Stimulated activated CD4-positive, alpha-beta T cell treated with anti-CD3 and anti-CD28 coated beads, Interleukin-2, amount 100 ng/mL, for 24 hours (primary cell): Measurements from ENCODE around the gene TIMP2.
"Not testable (repeated sequence)": the region's sequence is repeated elsewhere in the genome, so short reads cannot be mapped to it uniquely, and the experiment has no call there.

ENCODE experiments used
- DNase-seq, 2 donors: peaks; one replicate each; pipeline ENCODE4 v3.0.0-alpha.2; 2020

Gene TIMP2

DNA sequence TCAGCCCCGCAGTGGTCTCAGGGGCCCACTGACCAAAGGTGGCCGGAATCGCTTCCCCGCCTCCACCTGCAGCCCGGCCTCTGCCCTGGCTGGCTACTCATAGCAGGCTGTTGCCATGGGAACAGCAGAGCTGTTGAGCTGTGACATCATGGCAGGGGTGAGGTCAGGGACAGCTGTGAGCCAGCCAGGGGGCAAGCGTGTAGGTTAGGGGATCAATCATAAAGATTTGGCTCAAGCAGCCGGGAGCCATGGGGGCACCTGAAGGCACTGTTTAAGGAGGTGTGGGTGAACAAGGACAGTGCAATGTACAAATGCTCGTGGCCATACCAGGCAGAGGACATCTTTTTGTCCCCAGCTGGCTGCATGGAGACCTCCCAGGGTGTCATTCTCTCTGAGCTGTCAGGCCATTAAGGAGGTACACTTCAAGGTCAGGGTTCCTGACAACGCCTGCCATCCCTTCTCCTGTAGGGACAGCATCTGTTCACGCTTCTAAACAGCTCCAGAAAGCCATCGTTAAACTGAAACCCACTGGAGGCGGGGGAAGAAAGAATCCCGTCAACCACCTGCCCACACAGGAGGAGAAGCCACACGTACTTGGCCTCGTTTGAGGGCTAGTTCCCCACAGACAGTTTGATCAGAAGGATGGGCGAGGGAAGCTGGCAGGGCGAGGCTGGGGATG, 21.9 kb downstream of the TIMP2 start, which contains the start of gene CEP295NL:
Gene CEP295NL (minus strand): TSS at position 101 of the 679 bp plus-strand sequence. CDS start 1,373 bp downstream, outside the sequence.
- no peak for DNase-seq

- not testable (repeated sequence) for DNase-seq
Measured at GRCh38 chr17:78902231-78902630, 23.0 kb downstream of the TIMP2 start.

- no peak for DNase-seq
Measured at GRCh38 chr17:78901806-78902205, 23.4 kb downstream of the TIMP2 start.

- no peak for DNase-seq
Measured at GRCh38 chr17:78900816-78901215, 24.4 kb downstream of the TIMP2 start.

DNA sequence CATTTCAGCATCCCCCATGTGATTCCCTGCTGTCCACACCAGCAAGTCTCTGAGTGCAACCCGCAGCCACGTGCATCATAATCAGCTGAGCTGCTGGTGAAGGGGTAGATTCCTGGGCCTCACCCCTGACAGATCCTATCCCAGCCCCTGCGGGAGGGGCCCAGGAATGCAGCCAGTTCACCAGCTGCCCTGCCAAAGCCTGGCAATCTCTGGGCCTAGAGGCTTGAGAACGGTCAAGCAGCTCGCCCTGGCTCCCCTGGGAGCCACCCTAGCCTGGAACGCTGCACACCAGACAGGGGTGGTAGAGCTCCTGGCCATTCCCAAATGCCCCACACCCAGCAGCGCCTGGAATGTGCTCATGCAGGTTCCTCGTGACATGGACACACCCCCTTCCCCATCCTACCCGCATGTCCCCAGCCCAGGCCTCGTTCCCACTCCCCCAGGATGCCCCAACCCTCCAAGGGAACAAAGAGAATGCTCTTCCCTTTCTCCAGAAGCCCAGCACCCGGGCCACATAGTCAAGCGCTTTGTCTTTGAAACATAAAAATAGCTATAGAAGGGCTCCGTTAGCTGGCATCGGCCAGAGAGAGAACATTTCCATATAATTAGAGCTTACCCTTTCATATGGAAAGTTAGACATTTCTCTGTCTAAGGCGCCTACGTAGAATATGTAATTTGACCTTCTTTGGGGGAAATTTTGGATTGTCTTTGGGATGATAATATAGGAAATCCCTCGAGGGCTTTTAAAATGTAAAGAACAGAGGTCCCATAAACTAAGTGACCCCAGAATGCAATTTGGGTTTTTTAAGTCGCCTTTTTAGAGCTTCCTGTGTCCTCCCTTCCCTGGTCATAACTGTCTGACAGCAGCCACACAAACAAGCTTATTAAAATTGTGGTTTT, 25.6 kb downstream of the TIMP2 start:
- DNase-seq = no peak

- DNase-seq = no peak
Measured at GRCh38 chr17:78898947-78899346, 26.2 kb downstream of the TIMP2 start.

DNA sequence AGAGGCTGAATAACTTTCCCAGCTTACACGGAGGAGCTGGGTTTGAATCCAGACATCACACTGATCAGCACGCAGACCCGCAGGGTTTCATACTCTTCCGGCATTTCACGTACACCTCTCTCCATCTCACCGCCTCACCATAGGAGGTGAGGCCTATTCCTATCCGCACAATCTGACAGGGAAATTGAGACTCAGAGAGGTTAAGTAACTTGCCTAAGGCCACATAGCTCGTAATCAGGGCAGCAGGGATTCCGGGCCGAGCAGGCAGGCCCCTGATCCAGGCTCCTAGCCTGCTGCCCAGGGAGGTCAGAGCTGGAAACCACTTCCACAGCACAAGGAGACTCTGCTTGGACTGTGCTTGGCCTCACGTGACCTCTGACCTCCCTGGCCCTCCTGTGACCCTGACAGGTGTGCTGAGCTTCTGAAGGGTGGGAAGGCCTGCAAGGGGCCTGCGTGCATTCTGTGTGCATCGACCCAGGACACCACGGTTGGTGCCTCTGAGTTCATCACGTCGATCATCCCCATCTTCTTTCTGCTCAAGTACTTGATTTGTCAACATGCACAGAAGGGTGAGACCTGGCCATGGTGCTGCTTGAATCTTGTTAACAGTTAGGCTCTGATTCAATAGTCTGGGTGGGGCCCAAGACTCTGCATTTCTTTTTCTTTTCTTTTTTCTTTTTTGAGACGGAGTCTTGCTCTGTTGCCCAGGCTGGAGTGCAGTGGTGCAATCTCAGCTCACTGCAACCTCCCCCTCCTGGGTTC, 26.9 kb downstream of the TIMP2 start:
- no peak for DNase-seq

DNA sequence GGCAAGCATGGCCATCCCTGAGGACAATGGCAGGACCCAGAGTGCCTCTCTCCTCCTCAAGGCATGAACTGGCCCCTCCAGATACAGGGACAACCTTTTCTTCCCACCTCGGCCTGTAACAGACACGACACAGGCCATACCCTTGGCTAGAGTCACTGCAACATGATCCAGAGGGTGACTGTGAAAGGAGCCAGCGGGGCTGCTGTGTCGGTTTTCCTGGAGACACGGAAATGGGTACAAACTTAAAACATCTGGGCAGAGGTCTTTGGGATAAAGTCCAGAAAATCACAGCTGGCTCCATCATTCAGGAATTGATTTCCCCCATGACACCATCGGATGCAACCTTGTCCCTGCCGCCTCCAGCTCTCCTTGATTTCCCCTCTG, 27.5 kb downstream of the TIMP2 start:
- DNase-seq = no peak

GRCh38 chr17:78896834-78897663, 28.1 kb downstream of the TIMP2 start:
- DNase-seq = no peak

GRCh38 chr17:78896091-78896833, 28.9 kb downstream of the TIMP2 start:
- DNase-seq = no peak

DNA sequence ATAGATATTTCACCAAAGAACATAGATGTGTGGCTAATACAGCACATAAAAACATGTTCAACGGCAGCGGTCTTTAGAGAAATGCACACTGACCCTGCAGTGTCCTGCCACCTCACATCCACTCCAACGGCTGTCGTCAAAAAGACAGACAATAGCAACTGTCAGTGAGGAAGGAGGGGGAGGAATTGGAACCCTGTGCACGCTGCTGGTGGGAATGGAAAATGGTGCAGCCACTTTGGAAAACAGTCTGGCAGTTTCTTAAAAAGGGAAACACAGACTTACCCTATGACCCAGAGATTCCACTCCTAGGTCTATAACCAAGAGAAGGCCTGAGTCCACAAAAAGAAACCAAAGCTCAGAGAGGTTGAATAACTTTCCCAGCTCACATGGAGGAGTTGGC, 29.9 kb downstream of the TIMP2 start:
- no peak for DNase-seq

GRCh38 chr17:78893684-78894083, 31.5 kb downstream of the TIMP2 start:
- no peak for DNase-seq

GRCh38 chr17:78892936-78893379, 32.2 kb downstream of the TIMP2 start:
- no peak for DNase-seq

- no peak for DNase-seq
Measured at GRCh38 chr17:78892520-78892919, 32.7 kb downstream of the TIMP2 start.

DNA sequence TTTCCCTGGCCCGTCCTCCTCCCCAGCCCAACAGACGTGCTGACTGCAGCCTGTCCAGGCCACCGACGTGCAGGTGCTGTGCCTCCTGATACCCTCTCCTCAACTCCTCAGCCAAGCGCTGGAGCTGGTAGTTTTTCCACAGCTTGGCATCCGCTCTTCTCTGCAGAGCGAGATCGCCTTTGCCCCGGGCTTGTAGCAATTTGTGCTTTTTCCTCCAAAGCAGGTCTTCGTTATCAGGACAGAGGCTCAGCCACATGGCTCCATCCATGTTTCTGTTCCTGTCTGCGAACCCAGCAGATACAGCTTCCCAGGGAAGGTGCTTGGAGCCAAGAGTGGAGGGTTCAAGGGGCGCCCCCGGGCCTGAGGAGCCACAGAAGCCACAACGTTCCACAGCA, 33.1 kb downstream of the TIMP2 start:
- DNase-seq = no peak

DNA sequence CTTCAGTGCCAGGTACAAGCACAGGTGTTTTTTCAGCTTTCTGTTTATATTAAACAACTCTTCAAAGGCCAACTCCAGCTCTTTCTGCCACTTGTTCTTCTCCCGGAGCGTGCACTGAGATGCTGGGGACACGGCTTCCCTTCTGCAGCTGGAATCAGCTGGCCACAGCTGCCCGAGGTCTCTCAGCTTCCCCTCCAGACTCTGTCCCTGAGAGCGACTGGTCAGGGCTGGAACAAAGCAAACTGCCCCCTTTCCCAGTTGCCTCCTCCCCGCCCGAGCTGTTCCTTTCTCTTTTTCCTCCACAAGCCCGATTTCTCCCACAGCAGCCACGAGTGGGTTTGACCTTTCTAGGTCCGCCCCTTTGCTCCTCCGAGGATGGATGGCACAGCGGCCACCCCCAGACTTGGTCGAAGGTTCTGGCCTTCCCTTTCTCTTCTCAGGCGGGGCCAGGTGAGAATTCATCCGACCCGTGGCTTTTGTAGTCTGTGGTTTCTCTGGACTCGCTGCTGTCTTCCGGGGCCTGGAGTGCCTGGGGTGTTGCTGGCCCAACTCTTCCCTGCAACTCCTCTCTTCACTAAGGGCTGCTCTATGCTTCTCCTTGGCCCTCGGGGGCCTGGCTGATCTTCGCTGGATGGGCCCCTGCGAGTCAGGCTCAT, 33.7 kb downstream of the TIMP2 start:
- DNase-seq = no peak

GRCh38 chr17:78890498-78890897, 34.7 kb downstream of the TIMP2 start:
- DNase-seq = peak; percentile 35 to 42

- DNase-seq = not testable (repeated sequence)
Measured at GRCh38 chr17:78890096-78890495, 35.1 kb downstream of the TIMP2 start.

- DNase-seq = peak in 1 of 2 donors; percentile 25
Measured at GRCh38 chr17:78889531-78889930, 35.7 kb downstream of the TIMP2 start.

GRCh38 chr17:78888941-78889518, 36.2 kb downstream of the TIMP2 start:
- no peak for DNase-seq

DNA sequence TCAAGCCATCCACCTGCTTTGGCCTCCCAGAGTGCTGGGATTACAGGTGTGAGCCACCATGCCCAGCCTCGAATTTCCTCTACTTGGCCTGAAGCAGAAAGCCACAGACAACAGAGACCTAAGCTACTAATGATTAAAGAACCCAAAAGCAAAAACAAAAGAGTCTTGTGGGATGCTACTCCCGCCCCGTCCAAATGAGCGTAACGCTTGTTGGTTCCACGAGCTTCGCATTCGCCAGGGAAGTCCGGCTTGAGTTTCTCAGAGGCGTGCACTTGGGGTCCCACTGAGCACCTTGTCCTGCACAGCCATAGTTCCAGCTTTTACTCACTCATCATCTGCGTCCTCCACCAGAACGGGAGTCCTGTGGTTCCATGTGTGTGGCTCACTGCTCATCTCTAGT, 38.2 kb downstream of the TIMP2 start:
- no peak for DNase-seq
